Measurements from ENCODE around the gene KRT38.
"Not testable (repeated sequence)": the region's sequence is repeated elsewhere in the genome, so short reads cannot be mapped to it uniquely, and the experiment has no call there.

Gene KRT38

GRCh38 chr17:41457676-41458075 lies 16.9 kb upstream of the KRT38 start:
- no peak for DNase-seq

DNA sequence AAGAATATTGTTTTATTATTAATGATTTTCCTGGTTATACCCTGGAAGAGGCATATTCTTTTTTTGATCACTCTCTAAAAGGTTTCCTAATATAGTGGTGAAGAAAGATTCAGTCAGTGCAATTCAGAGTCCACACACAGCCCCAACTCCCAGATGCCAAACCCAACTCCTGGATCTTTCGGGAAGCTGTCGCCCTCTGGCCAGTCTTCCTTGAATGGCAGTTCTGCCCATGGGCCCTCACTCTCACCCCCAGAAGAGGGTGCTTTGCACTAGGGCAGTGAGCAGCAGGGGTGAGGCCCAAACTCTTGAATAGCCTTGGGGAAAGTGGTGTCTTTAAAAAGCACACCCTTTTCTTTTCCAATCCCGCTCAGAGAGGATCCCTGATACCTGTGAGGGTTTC lies 15.4 kb upstream of the KRT38 start:
- DNase-seq: no peak

GRCh38 chr17:41455236-41455635 lies 14.5 kb upstream of the KRT38 start:
- DNase-seq: no peak

- DNase-seq: no peak
Measured at GRCh38 chr17:41453066-41453465, 12.3 kb upstream of the KRT38 start.

DNA sequence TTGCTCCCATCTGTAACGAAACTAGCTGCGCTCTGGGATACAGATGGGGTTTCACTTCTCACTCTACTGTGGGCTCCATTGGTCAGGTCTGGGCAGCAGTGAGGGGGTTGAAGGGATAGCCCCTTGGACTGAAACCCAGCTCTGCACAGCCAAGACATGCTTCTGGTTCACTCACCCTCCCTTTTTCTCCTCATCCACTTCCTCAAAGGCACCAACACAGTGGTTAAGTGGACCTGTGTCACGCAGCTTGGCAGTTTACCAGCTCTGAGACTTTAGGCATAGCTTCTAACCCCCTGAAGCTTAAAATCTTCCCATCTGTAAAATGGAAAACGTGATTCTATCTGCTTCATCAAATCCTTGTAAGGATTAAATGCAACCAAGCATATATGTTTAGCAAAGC lies 11.5 kb upstream of the KRT38 start:
- no peak for DNase-seq

- no peak for DNase-seq
Measured at GRCh38 chr17:41451154-41451728, 10.5 kb upstream of the KRT38 start.

GRCh38 chr17:41449008-41449407 lies 8.2 kb upstream of the KRT38 start:
- DNase-seq: no peak

GRCh38 chr17:41448506-41448905 lies 7.7 kb upstream of the KRT38 start:
- DNase-seq: no peak

DNA sequence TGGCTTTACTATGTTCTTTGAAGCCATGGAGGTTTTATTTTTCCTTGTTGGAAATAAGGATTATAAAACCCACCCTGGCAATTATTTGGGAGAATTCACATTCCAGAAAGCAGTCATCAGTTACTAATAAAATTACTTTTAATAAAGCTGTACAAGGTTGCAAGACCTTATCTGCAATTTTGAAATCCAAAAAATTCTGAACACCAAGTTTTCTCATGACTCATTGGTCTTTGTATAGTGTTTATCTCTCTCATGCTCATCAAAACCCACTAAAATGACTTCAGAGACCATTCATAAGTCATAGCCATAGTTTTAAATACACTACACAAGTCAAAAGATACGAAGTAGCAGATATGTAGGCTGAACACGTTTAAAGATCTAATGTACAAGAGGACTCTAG lies 6.0 kb upstream of the KRT38 start:
- no peak for DNase-seq

GRCh38 chr17:41444640-41445039 lies 3.9 kb upstream of the KRT38 start:
- no peak for DNase-seq

- no peak for DNase-seq
Measured at GRCh38 chr17:41444186-41444585, 3.4 kb upstream of the KRT38 start.

GRCh38 chr17:41442739-41443138 lies 2.0 kb upstream of the KRT38 start:
- DNase-seq: no peak

DNA sequence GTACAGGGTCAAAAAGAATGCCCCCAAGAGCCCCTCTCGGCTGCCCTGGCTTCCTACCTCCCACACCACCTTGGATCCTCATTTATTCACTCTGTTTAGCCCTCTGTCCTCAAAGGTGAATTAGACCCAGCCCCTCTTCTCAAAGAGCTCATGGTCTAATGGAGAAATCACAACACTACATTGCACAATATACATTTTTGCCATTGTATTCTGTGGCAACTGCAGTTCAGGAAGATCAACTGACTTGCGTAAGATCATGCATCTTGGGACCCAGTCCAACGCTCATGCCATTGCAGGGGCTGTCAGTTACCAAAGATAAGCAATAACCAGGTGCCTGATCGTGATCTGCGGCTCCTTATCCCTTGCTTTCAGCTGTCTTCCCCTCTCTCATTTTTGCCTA lies 1.4 kb downstream of the KRT38 start:
- no peak for DNase-seq

- DNase-seq: no peak
Measured at GRCh38 chr17:41437769-41438168, 3.0 kb downstream of the KRT38 start.

DNA sequence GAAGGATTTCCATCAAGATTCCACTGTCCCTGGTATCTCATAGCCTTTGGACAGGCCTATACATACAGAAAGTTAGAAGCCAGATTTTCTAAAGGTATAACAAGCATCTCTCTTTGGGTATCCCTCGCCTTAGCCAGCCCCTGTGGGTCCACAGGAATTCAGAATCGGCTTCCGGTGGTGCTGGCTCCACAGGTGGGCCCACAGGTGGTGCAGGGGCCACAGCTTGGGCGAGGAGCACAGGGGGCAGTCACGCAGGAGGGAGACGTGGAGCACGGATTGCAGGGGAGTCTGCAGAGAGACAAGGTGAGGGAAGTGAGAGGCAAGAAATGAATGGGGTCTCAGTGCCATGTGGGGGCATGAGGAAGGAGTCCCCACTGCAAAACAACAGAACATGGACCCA lies 3.5 kb downstream of the KRT38 start:
- DNase-seq: no peak

- no peak for DNase-seq
Measured at GRCh38 chr17:41434415-41434814, 6.4 kb downstream of the KRT38 start.

DNA sequence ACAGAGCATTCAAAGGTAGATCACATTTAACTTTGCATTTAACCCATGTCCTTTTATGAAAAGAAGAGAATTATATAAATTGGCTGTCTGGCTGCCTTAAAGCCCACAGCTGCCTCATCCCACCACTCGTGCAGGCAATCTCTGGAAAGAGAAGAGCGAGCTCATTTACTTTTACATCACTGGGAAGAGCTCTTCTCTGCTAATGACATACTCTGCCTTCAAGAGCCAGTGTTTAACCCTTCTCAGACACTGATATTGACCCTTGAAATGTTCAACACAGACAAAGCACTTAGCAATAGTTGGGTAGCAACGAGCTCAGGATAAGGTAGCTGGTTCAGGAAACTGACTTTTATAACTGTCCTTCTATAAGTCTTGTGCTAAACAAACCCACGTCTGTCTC lies 6.8 kb downstream of the KRT38 start:
- no peak for DNase-seq

GRCh38 chr17:41433586-41433985 lies 7.2 kb downstream of the KRT38 start:
- no peak for DNase-seq

GRCh38 chr17:41430376-41430775 lies 10.4 kb downstream of the KRT38 start:
- not testable (repeated sequence) for DNase-seq

DNA sequence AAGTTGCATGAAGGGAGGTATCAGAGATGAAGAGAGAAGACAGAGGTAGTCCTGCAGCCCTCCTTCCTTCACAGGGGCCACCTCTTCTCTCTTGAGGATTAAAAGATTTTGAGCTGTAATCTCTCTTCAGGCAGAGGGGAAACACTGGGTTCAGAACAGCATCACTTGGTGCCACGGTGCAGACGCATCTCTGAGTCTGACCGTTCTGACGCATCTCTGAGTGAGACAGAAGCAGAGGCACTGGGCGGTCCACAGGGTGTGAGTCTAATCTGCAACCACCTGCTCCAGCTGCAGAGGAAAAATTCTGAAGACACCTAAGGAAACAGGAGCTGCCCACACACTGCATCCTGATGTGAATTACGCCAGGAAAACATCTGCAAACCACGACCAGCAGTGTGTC lies 11.1 kb downstream of the KRT38 start:
- no peak for DNase-seq

DNA sequence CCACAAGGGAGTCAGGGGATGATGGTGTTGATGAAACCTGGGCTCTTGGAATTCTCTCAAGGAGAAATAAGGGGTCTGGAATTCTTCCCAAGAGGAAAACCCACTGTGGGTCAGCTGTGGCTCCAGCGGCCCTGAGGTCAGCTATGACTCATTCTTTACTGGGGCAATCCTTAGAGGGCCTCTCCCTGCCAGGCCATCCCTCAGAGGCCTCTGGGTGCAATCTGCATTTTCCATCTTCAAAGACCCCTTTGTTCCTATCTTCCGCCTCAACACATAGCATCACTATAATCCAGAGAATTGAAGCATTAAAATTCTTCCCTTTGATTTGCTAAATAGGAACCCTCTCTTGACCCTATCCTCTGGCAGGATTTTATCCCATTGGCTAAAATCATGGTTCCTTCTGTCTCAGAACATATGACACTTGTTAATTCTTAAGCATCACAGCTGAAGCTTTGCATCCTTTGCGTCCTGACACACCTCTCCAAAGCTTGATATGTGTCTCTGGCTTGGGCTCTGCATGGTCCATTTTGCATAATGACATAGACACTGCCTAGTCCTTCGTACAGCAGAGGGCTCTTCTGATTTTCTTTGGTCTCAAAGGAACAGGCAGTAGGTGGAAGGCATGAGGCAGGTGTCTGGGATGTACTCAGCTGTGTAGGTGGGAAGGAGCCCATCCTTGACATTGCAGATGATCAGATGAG lies 12.0 kb downstream of the KRT38 start:
- no peak for DNase-seq

- no peak for DNase-seq
Measured at GRCh38 chr17:41424111-41424635, 16.6 kb downstream of the KRT38 start, which contains the start of gene KRT37. Gene KRT37 (minus strand): TSS chr17:41424585. CDS start chr17:41424523, 62 bp downstream.

GRCh38 chr17:41422586-41422985 lies 18.2 kb downstream of the KRT38 start:
- DNase-seq: not testable (repeated sequence)

- no peak for DNase-seq
Measured at GRCh38 chr17:41421617-41422016, 19.2 kb downstream of the KRT38 start.

DNA sequence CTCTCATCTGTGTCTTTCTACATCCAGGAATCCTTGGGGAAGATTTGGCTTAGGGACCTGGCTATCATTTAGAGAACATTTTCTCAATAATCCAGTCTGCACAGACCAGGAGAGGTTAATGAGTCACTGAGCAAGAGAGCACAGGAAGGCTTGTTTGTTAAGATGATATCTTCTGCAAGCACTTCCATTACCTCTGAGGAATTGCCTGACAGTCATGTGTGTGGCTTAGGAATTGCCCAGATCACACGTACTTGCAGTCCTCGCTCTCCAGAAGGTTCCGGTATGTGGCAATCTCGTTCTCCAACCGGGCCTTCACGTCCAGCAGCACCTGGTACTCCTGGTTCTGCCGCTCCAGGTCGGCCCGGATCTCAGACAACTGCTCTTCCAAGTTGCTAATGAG lies 19.7 kb downstream of the KRT38 start:
- DNase-seq: no peak

Measured in stimulated activated CD4-positive, alpha-beta T cell treated with anti-CD3 and anti-CD28 coated beads, Interleukin-2, amount 100 ng/mL, for 24 hours (primary cell).